Psoas muscle (tissue), 8 donors: ENCODE results near the gene ELOVL6. TPM values are rescaled to one million over a fixed set of nuclear protein-coding genes. Genes with fewer than 3 reads are reported as not detected.

Experiments
- ATAC-seq, 4 donors: fragments of 200-7000 bp; cut with Tn5 transposase; one replicate each; pipeline ENCODE4 v1.9.1; 2020; ENCODE audit warnings: moderate library complexity in 3 of 4, mild to moderate bottlenecking in 2 of 4
- DNase-seq, 2 donors: peaks; one replicate each; pipeline ENCODE4 v3.0.0-alpha.2; 2020
- H3K27ac ChIP-seq: fragments of 200-600 bp; one replicate; pipeline ENCODE4 v1.8.0; 2022
- H3K27me3 ChIP-seq, 3 donors: fragments of 200-600 bp in 1 of 3; one replicate each; pipeline versions ENCODE4 v1.6.1 to v1.8.0; 2013 to 2022; ENCODE audit warnings: low read length in 2 of 3, mild to moderate bottlenecking in 2 of 3, moderate library complexity in 1 of 3; ENCODE audit not compliant: insufficient read depth in 3 of 3
- H3K36me3 ChIP-seq, 2 donors: fragments of 200-600 bp in 1 of 2; one replicate each; pipeline versions ENCODE4 v1.6.1 to v1.8.0; 2013 to 2022; ENCODE audit warnings: low read depth in 1 of 2, mild to moderate bottlenecking in 1 of 2, moderate library complexity in 1 of 2; ENCODE audit not compliant: insufficient read depth in 1 of 2
- H3K4me1 ChIP-seq: fragments of 200-600 bp; one replicate; pipeline ENCODE4 v1.8.0; 2022
- H3K4me3 ChIP-seq: fragments of 200-600 bp; one replicate; pipeline ENCODE4 v1.8.0; 2022; ENCODE audit warnings: mild to moderate bottlenecking
- H3K9me3 ChIP-seq: fragments of 200-600 bp; one replicate; pipeline ENCODE4 v1.8.0; 2022
- WGBS, 3 donors: extraction: QIAGEN DNeasy Blood & Tissue Kit; methylation state at CpG; one replicate each; pipeline versions ENCODE4 v1.1.6 to v1.1.7; 2013; 5-methylcytosine and 5-hydroxymethylcytosine counted together
- intact Hi-C, 2 donors: fragments of 100-400 bp; cut with DNase I; formaldehyde crosslinking; loops; one replicate each; pipeline versions ENCODE4 v1.11.0 to v1.14.2; 2022
- polyA plus RNA-seq, 3 donors: library from polyadenylated mRNA; stranded (reverse); fragments of 200-250 nt; gene quantifications; one replicate each; pipeline ENCODE4 v1.2.3, GENCODE V29; 2013
- total RNA-seq, 4 donors: library from RNA; stranded (reverse); fragmentation: NEBNext Ultra II Directional in 2 of 4; extraction: Animal tissue kit (Norgen Biotek cat#: 25700) in 2 of 4; gene quantifications; one replicate each; pipeline versions ENCODE4 v1.2.1 to v1.2.4, GENCODE V29; 2021 to 2023
- TF ChIP-seq, protein P1 (sequence below): fragments of 200-600 bp; IDR thresholded peaks from one replicate; pipeline ENCODE4 v1.8.0; 2022; ENCODE audit warnings: antibody characterized with exemption
- donor health status: healthy with polysubstance abuse.
- donor health status: DM: no; HTN: no; CAD: no; lungs with moderate emphysema.
- donor health status: Bipolar disorder and iron deficiency.
- donor health status: healthy.
- donor health status: DM: yes; HTN: yes; CAD: no.
- donor health status: DM: no; HTN: no; CAD: no.
- donor health status: DM: no; HTN: no; CAD: no.
- donor health status: DM: yes; HTN: yes; CAD: no.

Gene ELOVL6
- total and polyA plus RNA-seq, 7 donors, result 0.35 to 4.5 (median 0.99) TPM

DNA sequence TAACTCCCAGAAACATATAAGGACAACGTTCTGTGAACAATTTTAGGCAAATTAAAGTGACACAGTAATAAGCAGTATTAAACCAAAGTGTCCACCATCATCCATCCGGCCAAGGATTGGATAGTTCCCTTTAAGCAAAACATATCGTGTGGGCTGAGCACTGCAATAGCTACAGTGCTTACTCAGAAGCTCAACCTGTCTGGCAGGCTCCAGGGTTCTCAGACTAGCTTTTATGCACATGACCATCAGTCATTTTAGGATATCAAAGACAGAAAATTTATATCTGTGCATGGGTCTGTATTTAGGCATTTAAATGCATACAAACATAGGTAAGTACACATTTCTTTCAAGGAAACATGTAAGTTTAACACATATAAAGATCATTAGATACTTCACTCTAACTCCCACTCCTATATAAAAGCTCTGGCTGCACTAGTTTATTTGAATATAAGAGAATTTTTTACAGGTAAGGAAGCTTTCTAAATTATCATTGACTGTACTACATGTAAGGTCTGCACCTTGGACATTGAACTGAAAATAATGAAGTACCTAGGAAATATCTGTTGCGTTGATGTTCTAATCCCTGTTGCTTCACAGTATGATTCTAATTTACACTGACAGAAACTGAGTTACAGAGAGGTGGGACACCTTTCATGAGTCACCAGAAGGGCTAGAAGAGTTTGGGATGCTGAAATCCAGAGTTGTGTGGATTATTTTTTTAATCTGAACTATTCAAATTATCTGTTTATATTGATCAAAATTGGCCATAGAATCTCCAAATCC is 67.6 kb downstream of the ELOVL6 start:
- 86 to 92% (median 87%) methylated on average over 4 of the region's 4 CpGs for WGBS, 3 donors

DNA sequence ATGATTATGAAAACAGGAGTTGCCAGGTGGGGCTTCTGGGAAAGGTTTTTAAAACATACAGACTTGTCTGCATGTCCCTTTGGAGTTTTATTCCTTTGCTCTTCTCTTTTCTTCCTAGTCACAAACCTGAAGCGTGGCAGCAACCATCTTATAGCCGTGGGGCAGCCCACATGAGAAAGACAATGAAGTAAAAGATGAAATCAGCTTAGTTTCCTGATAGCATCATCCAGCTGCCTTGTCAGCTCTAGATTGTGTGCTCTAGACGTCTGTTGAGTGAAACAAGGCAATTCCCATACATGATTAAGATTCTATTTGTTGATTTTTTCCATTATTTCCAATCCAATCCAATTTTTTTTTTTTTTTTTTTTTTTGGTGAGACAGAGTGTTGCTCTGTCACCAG is 68.9 kb downstream of the ELOVL6 start:
- H3K27ac ChIP-seq, result no peak overlapping the region
- H3K27me3 ChIP-seq, result no peaks in the 10 kb centered on the region
- 77 to 83% (median 79%) methylated on average over 3 of the region's 3 CpGs for WGBS, 3 donors
- intact Hi-C loops, result no loop called here
- DNase-seq, result no peak
- no peaks in the 10 kb centered on the region for H3K9me3 ChIP-seq
- TF ChIP-seq, protein P1, sequence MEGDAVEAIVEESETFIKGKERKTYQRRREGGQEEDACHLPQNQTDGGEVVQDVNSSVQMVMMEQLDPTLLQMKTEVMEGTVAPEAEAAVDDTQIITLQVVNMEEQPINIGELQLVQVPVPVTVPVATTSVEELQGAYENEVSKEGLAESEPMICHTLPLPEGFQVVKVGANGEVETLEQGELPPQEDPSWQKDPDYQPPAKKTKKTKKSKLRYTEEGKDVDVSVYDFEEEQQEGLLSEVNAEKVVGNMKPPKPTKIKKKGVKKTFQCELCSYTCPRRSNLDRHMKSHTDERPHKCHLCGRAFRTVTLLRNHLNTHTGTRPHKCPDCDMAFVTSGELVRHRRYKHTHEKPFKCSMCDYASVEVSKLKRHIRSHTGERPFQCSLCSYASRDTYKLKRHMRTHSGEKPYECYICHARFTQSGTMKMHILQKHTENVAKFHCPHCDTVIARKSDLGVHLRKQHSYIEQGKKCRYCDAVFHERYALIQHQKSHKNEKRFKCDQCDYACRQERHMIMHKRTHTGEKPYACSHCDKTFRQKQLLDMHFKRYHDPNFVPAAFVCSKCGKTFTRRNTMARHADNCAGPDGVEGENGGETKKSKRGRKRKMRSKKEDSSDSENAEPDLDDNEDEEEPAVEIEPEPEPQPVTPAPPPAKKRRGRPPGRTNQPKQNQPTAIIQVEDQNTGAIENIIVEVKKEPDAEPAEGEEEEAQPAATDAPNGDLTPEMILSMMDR, result no peak
- no peak overlapping the region for H3K4me3 ChIP-seq
- no peak for ATAC-seq
- H3K36me3 ChIP-seq, result no peaks in the 10 kb centered on the region
- H3K4me1 ChIP-seq, result no peaks in the 10 kb centered on the region

More for the DNA sequence above, 67.6 kb downstream of the ELOVL6 start:
- no peaks in the 10 kb centered on the region for H3K36me3 ChIP-seq
- intact Hi-C loops, result no loop called here
- DNase-seq (no peak), ATAC-seq (no peak)
- H3K9me3 ChIP-seq, result no peaks in the 10 kb centered on the region
- no peaks in the 10 kb centered on the region for H3K27me3 ChIP-seq
- no peak overlapping the region for H3K27ac ChIP-seq
- H3K4me3 ChIP-seq, result no peak overlapping the region
- TF ChIP-seq, protein P1, result no peak
- no peaks in the 10 kb centered on the region for H3K4me1 ChIP-seq

DNA sequence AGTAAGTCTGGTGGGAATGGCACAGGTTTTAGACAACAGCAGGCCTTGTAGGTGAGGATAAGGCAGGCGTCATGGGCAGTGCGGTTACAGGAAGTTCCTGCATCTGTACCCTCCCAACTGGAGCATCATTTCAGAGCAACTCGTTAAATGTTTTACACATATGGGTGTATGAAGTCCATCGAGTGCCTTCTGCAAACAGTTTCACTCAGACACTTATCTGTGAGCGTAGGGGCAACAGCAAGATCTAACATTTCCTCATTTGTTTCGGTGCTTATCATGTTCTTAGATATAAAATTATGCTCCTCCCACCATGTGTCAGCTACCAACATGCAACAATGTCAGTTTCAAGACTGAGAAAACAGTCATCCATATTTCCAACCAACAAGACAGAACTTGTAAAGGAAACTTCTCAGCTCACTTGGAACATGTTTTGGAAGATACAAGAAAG is 69.9 kb downstream of the ELOVL6 start:
- H3K27ac ChIP-seq, result no peak overlapping the region
- TF ChIP-seq, protein P1, result no peak
- no peaks in the 10 kb centered on the region for H3K9me3 ChIP-seq
- no peaks in the 10 kb centered on the region for H3K4me1 ChIP-seq
- no peaks in the 10 kb centered on the region for H3K27me3 ChIP-seq
- intact Hi-C loops, result no loop called here
- H3K4me3 ChIP-seq, result no peak overlapping the region
- ATAC-seq (no peak), DNase-seq (no peak)
- WGBS, 3 donors, result 93 to 95% (median 95%) methylated on average over 6 of the region's 6 CpGs
- no peaks in the 10 kb centered on the region for H3K36me3 ChIP-seq

DNA sequence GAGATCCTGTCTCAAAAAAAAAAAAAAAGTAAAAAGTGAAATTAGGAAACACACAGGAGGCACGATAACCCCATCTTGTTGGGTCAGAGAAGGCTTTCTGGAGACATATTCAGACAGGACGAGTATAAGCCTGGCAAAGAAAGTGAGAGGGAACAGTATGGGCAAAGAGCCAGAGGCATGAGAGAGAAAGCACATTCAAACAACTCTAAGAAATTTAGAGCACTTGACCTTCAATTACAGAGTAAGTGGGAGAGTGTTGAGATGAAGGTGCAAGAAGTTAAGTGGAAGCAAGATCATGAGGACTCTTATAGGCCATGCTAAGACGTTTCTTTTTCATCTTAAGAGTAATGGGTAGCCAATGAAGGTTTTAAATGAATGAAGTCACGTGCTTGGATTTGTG is 70.4 kb downstream of the ELOVL6 start:
- ATAC-seq (no peak), DNase-seq (no peak)
- H3K9me3 ChIP-seq, result no peaks in the 10 kb centered on the region
- H3K27ac ChIP-seq, result no peak overlapping the region
- TF ChIP-seq, protein P1, result no peak
- H3K36me3 ChIP-seq, result no peaks in the 10 kb centered on the region
- intact Hi-C loops, result no loop called here
- no peaks in the 10 kb centered on the region for H3K4me1 ChIP-seq
- H3K27me3 ChIP-seq, result no peaks in the 10 kb centered on the region
- WGBS, 3 donors, result 68 to 74% (median 69%) methylated on average over 4 of the region's 4 CpGs
- H3K4me3 ChIP-seq, result no peak overlapping the region

DNA sequence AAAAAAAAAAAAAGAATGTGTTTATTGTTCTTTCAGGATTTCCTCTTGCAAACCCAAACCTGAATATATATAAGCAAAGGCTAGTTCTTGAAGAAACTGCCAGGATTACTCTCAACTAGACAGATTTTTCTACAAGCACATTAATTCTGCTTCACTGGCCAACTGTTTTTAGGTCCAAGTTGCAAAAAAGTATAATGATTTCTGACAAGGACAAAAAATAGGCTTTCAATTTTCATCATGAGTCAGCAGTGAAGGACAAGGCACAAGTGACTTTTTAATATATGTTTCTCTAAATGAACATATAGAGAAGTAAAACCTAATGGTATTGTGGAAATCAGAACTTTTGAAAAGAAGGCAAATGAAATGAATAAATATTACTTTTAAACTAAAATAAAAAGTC is 73.7 kb downstream of the ELOVL6 start:
- no peaks in the 10 kb centered on the region for H3K27me3 ChIP-seq
- H3K36me3 ChIP-seq, result no peaks in the 10 kb centered on the region
- ATAC-seq (no peak), DNase-seq (no peak)
- H3K4me3 ChIP-seq, result no peak overlapping the region
- no peaks in the 10 kb centered on the region for H3K9me3 ChIP-seq
- intact Hi-C loops, result no loop called here
- no peak overlapping the region for H3K27ac ChIP-seq
- no peaks in the 10 kb centered on the region for H3K4me1 ChIP-seq
- TF ChIP-seq, protein P1, result no peak
